ENCODE results near the gene SRGAP1.

SRGAP1 gene

DNA sequence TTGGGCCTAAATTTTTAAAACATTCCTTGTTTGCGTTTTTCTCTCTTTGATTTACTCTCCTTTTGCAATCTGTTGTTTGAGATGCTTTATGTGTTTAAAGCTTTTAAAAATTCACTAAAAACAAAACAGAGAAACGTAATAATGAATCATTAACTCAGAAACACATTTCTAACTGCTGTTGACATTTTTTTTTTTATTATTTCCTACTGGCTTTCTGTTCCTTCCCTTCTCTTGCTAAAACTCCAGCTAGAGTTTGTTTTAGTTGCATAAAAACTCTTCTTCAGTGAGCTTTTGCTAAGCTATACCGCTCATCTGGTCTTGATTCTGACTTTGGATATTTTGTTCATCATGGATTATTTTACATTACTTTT is 29.0 kb upstream of the SRGAP1 start:
- POLR2A ChIA-PET, result no interaction called here
- no peak for DNase-seq (ENCODE audit: extremely low spot score)
- CTCF ChIA-PET, result interaction anchor here (1.4 to 3.4 kb wide), 3 partner anchors 11 to 441 kb away, joined by 4 to 12 read pairs (median 4); partner anchors contain the start of gene SRGAP1
- TF ChIP-seq, protein P1, sequence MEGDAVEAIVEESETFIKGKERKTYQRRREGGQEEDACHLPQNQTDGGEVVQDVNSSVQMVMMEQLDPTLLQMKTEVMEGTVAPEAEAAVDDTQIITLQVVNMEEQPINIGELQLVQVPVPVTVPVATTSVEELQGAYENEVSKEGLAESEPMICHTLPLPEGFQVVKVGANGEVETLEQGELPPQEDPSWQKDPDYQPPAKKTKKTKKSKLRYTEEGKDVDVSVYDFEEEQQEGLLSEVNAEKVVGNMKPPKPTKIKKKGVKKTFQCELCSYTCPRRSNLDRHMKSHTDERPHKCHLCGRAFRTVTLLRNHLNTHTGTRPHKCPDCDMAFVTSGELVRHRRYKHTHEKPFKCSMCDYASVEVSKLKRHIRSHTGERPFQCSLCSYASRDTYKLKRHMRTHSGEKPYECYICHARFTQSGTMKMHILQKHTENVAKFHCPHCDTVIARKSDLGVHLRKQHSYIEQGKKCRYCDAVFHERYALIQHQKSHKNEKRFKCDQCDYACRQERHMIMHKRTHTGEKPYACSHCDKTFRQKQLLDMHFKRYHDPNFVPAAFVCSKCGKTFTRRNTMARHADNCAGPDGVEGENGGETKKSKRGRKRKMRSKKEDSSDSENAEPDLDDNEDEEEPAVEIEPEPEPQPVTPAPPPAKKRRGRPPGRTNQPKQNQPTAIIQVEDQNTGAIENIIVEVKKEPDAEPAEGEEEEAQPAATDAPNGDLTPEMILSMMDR (IDR thresholded peaks at IDR 0.05; ENCODE audit: control extremely low read depth, extremely low read depth, low read depth, missing control alignments), result no peak

DNA sequence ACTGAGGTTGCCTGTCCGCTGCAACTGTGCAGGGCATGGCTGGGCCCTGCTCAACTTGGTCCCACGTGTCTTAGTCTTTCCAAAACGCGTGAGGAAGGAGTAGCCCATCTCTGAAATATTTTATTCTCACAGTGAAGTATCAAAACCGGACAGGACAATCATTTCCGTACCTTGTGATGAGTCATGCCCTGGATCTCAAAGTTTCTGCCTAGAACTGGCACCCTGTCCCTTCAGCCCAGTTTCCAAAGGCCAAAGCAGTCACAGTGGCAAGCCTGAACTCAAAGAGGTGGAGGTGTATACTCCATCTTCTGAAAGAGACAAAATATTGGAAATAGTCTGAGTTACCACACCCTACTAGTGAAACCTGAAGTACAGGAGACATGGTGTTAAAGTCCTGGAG is 28.5 kb upstream of the SRGAP1 start:
- ChIA-PET CTCF (interaction anchor here (1.4 to 3.4 kb wide), 2 partner anchors 11 to 440 kb away, joined by 4 to 12 read pairs; no protein-coding TSS in a partner anchor), POLR2A (no interaction called here)
- no peak for DNase-seq (ENCODE audit: extremely low spot score)
- TF ChIP-seq, protein P1 (IDR thresholded peaks at IDR 0.05; ENCODE audit: control extremely low read depth, extremely low read depth, low read depth, missing control alignments), result no peak

DNA sequence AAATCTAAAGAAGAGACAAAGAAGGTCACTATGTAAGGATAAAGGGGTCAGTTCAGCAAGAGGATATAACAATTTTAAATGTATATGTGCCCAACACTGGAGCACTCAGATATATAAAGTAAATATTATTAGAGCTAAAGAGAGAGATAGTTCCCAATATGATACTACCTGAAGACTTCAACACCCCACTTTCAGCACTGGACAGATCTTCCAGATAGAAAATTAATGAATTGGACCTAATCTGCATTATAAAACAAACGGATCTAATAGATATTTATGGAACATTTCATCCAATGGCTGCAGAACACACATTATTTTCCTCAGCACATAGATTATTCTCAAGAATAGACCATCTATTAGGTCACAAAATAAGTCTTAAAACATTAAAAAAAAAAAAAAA is 24.1 kb upstream of the SRGAP1 start:
- CTCF ChIA-PET, result no interaction called here
- no peak for DNase-seq (ENCODE audit: extremely low spot score)
- TF ChIP-seq, protein P1 (IDR thresholded peaks at IDR 0.05; ENCODE audit: control extremely low read depth, extremely low read depth, low read depth, missing control alignments), result no peak
- POLR2A ChIA-PET, result no interaction called here

DNA sequence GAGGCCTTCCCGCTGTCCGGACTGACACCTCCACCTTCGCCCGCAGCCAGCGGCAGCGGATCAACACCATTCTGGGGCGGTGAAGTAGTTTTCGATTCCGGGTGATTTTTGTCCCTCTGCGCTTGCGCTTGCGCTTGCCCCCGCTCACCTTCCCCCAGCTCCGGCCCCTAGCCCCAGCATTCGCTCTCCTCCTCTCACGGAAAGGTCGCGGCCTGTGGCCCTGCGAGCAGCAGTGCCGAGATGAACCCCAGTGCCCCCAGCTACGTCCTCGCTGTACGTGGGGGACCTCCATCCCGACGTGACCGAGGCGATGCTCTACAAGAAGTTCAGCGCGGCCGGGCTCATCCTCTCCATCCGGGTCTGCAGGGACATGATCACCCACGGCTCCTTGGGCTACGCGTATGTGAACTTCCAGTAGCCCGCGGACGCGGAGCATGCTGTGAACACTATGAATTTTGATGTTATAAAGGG is 22.7 kb upstream of the SRGAP1 start:
- no peak for DNase-seq (ENCODE audit: extremely low spot score)
- ChIA-PET POLR2A (no interaction called here), CTCF (no interaction called here)
- TF ChIP-seq, protein P1 (IDR thresholded peaks at IDR 0.05; ENCODE audit: control extremely low read depth, extremely low read depth, low read depth, missing control alignments), result no peak

DNA sequence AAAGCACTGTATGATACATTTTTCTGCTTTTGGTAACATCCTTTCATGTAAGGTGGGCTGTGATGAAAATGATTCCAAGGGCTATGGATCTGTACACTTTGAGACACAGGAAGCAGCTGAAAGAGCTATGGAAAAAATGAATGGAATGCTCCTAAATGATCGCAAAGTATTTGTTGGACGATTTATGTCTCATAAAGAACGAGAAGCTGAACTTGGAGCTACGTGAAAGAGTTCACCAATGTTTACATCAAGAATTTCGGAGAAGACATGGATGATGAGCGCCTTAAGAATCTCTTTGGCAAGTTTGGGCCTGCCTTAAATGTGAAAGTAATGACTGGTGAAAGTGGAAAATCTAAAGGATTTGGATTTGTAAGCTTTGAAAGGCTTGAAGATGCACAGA is 22.1 kb upstream of the SRGAP1 start:
- TF ChIP-seq, protein P1 (IDR thresholded peaks at IDR 0.05; ENCODE audit: control extremely low read depth, extremely low read depth, low read depth, missing control alignments), result no peak
- ChIA-PET POLR2A (no interaction called here), CTCF (interaction anchor here (1.0 to 1.3 kb wide), 3 partner anchors 17 to 434 kb away, joined by 3 read pairs; no protein-coding TSS in a partner anchor)
- no peak for DNase-seq (ENCODE audit: extremely low spot score)

DNA sequence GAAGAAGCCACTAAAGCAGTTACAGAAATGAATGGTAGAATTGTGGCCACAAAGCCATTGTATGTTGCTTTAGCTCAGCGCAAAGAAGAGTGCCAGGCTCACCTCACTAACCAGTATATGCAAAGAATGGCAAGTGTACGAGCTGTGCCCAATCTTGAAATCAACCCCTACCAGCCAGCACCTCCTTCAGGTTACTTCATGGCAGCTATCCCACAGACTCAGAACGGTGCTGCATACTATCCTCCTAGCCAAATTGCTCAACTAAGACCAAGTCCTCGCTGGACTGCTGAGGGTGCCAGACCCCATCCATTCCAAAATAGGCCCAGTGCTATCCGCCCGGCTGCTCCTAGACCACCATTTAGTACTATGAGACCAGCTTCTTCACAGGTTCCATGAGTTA is 21.5 kb upstream of the SRGAP1 start:
- no peak for DNase-seq (ENCODE audit: extremely low spot score)
- ChIA-PET CTCF (interaction anchor here (1.0 to 1.3 kb wide), 3 partner anchors 16 to 433 kb away, joined by 3 read pairs; no protein-coding TSS in a partner anchor), POLR2A (no interaction called here)
- TF ChIP-seq, protein P1 (IDR thresholded peaks at IDR 0.05; ENCODE audit: control extremely low read depth, extremely low read depth, low read depth, missing control alignments), result no peak

Measured in GM10248 (cell line).